NCI-H187 (cell line): ENCODE measurements around the gene PROSER3.
"Not testable (repeated sequence)": the region's sequence is repeated elsewhere in the genome, so short reads cannot be mapped to it uniquely, and the experiment has no call there.

Source experiments
- DNase-seq, 2 experiments: peaks; one replicate each; lab custom pipeline; 2025; lab: John Stamatoyannopoulos, UW

PROSER3 gene

DNA sequence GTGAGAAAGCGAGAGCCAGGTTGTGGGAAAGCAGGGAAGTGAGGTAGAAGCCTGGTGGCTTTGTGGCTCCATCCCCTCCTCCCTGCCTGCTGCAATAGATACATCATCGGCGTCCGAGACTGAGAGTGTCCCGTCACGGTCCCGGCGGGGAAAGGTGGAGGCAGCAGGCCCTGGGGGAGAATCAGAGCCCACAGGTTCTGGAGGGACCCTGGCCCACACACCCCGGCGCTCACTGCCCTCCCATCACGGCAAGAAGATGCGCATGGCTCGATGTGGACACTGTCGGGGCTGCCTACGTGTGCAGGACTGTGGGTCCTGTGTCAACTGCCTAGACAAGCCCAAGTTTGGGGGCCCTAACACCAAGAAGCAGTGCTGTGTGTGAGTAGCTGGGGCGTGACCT is 35.1 kb upstream of the PROSER3 start:
- no peak for DNase-seq

DNA sequence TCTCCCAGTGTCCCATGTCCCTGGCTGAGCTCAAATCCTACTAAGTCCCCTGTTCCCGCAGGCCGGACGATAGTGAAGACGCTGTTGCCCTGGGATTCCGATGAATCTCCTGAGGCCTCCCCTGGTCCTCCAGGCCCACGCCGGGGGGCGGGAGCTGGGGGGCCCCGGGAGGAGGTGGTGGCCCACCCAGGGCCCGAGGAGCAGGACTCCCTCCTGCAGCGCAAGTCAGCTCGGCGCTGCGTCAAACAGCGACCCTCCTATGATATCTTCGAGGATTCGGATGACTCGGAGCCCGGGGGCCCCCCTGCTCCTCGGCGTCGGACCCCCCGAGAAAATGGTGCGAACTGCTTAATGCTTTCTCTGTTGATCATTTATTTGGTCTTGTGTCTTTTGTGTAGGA is 34.3 kb upstream of the PROSER3 start:
- no peak for DNase-seq

DNA sequence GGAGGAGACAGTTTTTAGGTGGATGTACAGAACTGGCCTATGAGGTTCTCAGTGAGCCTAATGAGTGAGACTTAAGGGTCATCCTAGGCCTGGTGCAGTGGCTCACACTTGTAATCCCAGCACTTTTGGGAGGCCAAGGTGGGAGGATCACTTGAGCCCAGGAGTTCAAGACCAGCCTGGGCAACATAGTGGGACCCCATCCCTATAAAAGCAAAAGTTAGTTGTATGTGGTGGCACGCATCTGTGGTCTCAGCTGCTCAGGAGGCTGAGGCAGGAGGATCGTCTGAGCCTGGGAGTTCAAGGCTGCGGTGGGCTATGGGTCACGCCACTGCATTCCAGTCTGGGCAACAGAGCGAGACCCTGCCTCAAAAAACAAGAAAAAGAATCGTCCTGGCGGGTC is 33.8 kb upstream of the PROSER3 start:
- not testable (repeated sequence) for DNase-seq

DNA sequence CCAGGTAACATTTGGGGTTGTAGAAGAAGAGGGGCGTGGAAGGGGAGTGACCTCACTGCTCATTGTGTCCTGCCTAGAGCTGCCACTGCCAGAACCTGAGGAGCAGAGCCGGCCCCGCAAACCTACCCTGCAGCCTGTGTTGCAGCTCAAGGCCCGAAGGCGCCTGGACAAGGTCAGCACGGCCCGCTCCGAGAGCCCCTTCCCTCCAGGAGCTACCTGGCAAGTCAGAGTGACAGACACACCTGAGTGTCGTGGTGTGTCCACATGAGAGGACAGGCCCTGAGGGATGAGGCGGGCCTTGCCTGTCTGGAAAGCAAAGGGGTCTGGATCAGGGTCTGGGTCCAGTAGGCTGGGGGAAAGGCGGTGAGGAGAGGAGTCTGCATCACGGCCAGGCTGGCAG is 33.4 kb upstream of the PROSER3 start:
- DNase-seq = no peak

DNA sequence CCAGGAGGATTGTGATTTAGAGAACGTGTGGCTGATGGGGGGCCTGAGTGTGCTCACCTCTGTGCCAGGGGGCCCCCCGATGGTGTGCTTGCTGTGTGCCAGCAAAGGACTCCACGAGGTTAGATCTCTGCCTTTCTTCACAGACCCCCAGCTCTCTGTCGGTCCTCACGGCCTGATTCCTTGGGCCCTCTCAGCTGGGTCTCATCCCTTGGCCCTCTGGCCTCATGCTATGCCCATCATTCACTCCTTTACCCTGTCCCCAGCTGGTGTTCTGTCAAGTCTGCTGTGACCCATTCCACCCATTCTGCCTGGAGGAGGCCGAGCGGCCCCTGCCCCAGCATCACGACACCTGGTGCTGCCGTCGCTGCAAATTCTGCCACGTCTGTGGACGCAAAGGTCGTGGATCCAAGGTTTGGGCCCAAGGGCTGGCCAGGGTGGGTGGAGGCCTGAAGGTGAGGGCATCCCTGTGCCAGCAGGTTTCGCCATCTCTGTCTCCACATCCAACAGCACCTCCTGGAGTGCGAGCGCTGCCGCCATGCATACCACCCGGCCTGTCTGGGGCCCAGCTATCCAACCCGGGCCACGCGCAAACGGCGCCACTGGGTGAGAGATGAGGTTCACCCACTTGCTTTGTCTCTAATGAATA is 32.6 kb upstream of the PROSER3 start:
- DNase-seq = no peak

DNA sequence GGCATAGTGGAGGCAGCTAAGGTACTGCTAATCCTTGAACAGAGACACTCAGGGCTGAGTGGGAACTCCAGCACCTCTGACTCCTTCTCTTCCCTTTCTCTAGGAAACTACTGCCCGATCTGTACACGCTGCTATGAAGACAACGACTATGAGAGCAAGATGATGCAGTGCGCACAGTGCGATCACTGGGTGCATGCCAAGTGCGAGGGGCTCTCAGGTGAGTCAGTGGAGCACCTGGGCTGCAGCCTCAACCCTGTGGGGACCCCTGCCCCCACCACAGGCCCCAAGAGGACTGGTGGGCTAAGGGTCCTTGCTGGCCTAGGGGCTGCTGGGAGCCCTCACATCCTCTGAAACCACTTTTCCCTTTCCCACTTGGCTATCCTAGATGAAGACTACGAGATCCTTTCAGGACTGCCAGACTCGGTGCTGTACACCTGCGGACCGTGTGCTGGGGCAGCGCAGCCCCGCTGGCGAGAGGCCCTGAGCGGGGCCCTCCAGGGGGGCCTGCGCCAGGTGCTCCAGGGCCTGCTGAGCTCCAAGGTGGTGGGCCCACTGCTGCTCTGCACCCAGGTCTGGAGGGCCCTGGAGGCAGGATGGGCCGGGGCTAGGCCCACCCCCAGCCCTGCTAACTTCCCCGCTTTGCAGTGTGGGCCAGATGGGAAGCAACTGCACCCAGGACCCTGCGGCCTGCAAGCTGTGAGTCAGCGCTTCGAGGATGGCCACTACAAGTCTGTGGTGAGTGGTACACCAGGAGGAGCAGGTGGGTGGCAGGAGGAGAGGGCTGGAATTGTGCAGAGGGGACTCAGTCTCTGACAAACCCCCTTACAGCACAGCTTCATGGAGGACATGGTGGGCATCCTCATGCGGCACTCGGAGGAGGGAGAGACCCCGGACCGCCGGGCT is 30.7 kb upstream of the PROSER3 start:
- no peak for DNase-seq

DNA sequence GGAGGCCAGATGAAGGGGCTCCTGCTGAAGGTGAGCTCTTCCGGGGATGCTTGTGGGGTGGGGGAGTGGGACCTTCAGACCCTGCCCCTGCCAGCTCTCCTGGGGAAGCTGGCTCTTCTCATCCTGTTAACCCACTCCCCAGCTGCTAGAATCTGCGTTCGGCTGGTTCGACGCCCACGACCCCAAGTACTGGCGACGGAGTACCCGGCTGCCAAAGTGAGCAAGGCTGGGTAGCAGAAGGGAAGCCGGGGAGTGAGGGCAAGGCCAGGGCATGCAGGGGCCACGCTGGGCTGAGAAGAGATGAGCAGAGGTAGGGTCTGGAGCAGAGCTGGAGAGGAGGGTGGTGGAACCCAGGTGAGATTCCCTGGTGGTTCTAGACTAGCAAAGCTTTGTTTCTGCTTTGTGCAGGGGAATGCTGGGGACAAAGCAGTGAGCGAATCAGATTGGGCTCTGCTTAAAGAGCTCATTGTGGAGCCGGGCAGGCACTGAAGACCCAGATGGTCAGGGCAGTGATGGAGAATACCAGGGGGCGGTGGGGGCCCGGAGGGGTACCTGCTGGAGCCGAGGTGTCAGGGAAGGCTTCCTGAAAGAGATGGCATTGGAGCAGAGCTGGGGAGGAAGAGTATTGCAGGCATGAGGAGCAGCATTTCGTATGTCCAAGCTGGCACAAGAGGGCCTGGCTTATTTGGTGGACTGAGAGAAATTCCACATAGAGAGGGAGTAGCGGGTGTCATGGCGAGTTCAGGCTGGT is 29.8 kb upstream of the PROSER3 start:
- DNase-seq = no peak

DNA sequence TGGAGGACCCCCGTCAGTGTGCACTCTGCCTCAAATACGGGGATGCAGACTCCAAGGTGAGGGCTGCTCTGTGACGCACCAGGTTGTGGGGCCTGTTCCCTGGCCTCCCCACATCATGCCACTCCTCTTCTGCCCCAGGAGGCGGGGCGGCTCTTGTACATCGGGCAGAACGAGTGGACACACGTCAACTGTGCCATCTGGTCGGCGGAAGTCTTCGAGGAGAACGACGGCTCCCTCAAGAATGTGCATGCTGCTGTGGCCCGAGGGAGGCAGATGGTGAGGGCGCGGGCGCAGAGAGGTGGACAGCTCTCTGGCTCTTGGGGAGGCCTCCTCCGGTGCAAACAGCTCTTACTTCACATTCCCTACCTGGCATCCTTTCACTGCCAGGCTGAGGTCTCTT is 29.0 kb upstream of the PROSER3 start:
- DNase-seq = no peak

DNA sequence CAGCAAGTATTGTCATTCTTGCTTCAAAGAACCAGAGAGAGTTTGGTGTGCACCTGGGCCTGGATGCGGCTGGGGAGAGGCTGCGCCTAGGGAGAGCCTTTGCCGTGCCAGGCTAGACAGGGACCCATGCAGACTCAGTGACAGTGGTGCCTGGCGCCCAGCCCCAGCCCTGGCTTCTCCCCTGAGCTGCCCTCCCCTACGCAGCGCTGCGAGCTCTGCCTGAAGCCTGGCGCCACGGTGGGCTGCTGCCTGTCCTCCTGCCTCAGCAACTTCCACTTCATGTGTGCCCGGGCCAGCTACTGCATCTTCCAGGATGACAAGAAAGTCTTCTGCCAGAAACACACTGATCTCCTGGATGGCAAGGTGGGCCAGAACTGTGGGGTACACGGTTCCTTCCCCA is 28.2 kb upstream of the PROSER3 start:
- DNase-seq = no peak

DNA sequence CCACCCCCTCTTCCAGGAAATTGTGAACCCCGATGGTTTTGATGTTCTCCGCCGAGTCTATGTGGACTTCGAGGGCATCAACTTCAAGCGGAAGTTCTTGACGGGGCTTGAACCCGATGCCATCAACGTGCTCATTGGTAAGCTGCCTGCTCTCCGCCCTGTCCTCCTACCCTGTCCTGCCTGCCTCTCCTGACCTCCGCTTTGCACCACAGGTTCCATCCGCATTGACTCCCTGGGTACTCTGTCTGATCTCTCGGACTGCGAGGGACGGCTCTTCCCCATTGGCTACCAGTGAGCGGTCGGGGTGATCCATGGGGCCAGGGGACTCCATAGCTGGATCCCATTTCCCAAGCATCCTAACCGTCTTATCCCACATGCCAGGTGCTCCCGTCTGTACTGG is 27.6 kb upstream of the PROSER3 start:
- no peak for DNase-seq

DNA sequence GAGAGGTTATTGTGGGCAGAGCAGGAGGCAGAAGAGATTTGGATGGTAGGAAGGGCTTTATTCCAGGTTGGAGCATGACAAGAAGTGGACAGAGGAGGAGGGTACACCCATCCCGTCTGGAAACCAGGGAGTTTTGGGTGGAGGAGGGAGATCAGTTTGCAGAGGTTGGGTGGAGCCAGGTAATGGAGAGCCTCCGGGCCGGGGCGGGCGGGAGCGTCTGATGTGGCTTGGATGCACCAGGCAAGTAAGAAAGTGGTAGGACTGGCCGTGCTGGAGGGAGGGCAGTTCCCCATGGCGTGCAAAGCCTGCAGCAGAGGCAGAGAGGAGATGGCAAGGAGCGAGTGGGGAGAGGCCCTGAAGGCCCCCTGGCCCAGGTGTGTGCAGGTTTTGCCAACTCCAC is 26.6 kb upstream of the PROSER3 start:
- no peak for DNase-seq

DNA sequence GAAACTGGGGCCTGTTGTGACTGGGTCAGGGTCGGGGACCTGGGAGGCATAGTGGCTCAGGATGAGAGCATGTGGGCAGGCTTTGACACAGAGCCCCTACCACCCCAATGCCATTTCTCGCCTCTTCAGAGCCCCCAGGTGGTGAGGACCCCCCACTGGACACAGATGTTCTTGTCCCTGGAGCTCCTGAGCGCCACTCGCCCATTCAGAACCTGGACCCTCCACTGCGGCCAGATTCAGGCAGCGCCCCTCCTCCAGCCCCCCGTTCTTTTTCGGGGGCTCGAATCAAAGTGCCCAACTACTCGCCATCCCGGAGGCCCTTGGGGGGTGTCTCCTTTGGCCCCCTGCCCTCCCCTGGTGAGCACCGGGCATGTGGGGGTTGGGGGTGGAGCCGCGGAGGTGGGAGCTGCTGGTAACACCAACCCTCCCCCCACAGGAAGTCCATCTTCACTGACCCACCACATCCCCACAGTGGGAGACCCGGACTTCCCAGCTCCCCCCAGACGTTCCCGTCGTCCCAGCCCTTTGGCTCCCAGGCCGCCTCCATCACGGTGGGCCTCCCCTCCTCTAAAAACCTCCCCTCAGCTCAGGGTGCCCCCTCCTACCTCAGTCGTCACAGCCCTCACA is 26.1 kb upstream of the PROSER3 start:
- DNase-seq = no peak

DNA sequence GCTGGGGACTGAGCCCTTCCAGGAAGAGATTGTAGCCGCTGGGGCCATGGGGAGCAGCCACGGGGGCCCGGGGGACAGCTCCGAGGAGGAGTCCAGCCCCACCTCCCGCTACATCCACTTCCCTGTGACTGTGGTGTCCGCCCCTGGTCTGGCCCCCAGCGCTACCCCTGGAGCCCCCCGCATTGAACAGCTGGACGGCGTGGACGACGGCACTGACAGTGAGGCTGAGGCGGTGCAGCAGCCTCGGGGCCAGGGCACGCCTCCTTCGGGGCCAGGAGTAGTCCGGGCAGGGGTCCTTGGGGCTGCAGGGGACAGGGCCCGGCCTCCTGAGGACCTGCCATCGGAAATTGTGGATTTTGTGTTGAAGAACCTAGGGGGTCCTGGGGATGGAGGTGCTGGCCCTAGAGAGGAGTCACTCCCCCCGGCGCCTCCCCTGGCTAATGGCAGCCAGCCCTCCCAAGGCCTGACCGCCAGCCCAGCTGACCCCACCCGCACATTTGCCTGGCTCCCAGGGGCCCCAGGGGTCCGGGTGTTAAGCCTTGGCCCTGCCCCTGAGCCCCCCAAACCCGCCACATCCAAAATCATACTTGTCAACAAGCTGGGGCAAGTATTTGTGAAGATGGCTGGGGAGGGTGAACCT is 25.3 kb upstream of the PROSER3 start:
- DNase-seq = no peak

DNA sequence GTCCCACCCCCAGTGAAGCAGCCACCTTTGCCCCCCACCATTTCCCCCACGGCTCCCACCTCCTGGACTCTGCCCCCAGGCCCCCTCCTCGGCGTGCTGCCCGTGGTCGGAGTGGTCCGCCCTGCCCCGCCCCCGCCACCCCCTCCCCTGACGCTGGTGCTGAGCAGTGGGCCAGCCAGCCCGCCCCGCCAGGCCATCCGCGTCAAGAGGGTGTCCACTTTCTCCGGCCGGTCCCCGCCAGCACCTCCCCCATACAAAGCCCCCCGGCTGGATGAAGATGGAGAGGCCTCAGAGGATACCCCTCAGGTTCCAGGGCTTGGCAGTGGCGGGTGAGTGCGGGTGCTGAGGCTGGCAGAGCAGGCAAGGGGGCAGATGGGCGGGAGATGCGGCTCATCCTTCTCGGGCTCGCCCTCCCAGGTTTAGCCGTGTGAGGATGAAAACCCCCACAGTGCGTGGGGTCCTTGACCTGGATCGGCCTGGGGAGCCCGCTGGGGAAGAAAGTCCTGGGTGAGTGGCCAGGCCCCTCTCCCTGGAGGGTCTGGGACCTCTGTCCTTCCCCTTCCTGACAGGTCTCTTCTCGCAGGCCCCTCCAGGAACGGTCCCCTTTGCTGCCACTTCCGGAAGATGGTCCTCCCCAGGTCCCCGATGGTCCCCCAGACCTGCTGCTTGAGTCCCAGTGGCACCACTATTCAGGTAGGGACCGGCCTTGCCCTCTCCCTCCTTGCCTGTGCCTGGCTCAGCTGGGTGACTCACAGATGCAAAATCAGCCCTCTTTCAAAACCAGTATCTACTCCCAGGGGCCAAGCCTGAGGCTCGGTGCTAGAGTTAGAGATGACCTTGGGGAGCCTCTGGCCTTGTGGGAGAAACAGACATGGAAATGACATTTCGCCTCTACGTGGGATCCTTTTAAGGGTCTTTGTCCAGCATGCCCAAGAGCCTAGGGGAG is 24.5 kb upstream of the PROSER3 start:
- no peak for DNase-seq

DNA sequence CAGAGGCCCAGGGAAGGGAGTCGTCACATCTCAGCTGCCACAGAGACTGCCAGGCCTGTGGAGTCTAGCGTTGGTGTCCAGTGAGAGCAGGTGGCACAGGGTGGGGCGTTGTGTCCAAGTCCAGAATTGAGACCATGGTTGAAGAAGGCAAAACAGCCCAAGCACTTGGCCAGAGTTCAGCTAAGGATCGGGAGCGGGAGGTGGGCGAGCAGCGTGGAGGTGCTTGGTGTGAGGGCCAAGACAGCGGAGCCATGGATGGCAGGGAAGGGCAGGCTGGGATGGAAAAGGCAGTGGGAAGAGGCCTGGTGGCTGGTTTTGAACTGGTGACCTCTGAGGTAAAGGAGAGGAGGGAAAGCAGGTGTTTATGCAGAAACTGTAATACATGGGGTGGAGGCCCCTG is 23.7 kb upstream of the PROSER3 start:
- DNase-seq = no peak

DNA sequence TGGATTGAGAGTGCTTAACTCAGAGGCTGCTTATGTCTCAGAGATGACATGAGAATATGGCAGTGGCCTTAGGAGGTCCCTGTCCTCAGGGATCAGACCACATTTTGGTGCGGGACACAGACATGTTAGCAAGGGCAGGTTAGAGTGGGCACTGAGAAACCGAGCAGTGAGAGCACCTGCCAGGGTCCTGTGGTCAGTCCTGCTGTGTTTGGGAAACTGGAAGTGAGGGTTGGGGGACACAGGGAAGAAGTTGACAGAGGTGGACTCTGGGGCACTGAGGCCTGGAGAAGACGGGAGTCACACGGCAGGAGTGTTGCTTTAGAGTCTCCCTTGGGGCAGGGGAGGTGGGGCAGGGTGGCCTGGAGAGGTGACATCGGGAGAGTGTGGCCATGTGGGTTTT is 23.1 kb upstream of the PROSER3 start:
- no peak for DNase-seq

DNA sequence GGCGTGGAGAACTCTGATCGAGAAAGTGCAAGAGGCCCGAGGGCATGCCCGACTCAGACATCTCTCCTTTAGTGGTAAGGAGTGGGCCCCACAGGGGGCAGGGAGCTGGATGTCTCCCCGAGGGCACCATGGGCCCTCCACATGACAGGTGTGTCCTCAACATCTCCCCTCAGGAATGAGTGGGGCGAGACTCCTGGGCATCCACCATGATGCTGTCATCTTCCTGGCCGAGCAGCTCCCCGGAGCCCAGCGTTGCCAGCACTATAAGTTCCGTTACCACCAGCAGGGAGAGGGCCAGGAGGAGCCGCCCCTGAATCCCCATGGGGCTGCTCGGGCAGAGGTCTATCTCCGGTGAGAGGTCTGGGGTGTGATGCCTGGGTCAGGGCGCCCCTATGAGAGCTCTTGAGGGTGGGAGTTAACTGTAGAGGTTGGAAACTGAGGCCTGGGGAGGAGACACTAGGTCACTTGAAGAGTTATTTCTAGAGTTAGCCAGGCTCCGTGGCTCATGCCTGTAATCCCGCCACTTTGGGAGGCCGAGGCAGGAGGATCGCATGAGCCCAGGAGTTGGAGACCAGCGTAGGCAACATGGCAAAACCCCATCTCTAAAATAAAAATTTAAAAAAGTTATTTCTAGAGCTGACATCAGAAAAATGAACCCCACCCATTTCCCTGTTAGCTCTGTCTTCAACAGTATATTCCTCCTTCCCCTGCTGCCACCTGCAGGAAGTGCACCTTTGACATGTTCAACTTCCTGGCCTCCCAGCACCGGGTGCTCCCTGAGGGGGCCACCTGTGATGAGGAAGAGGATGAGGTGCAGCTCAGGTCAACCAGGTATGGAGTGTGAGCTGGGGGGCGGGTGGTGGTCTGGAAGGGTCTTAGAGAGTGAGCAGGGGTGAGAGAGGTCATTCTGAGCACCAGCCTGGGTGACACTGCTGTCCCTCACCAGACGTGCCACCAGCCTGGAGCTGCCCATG is 20.8 kb upstream of the PROSER3 start:
- DNase-seq = no peak

DNA sequence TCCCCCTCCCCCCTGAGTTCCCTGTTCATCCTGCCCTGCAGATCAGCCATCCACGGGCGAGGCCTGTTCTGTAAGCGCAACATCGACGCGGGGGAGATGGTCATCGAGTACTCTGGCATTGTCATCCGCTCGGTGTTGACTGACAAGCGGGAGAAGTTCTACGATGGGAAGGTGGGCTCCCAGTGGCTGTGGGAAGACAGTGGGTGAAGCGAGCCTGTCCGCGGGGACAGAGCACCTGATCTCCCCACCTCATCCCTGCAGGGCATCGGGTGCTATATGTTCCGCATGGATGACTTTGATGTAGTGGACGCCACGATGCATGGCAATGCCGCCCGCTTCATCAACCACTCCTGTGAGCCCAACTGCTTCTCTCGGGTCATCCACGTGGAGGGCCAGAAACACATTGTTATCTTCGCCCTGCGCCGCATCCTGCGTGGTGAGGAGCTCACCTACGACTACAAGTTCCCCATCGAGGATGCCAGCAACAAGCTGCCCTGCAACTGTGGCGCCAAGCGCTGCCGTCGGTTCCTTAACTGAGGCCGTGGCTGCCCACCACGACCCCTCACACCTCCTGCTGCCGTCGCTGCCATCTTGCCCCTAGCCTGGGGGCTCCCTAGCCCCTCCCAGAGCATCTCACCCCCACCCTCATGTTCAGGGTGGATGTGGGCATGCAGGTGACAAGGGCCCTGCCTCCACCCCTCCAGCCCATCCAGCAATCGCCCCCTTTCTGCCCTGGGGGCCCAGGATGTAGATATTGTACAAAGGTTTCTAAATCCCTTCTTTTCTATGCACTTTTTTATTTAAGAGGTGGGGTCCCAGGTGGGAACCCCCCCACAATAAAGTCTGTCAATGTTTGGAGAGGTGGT is 19.7 kb upstream of the PROSER3 start:
- DNase-seq = no peak

DNA sequence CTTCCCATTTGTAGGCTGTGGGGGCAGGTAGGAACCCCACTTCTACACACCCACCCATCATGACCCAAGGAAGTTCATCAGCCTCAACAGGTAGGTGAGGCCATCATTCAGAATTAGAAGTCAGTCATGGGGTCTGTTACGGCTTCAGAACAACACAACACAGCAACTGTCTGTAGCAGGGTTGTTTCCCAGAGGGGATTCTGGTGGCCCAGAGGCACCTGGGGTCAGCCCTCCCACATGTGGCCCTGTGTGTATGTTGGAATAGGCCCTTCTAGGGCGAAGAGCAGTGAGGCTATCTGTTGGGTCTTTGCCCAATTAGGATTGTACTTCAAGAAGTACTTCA is 19.1 kb upstream of the PROSER3 start:
- no peak for DNase-seq
